NCI-H2107 (cell line): Measurements from ENCODE around the gene RAD9A.

ENCODE experiments used
- DNase-seq: peaks from one replicate; lab custom pipeline; 2025; lab: John Stamatoyannopoulos, UW

Gene RAD9A

GRCh38 chr11:67357831-67358670, 33.7 kb upstream of the RAD9A start:
- DNase-seq, result no peak

- no peak for DNase-seq
Observed at GRCh38 chr11:67364169-67364568, 27.6 kb upstream of the RAD9A start.

- DNase-seq, result no peak
Observed at GRCh38 chr11:67364783-67365722, 26.7 kb upstream of the RAD9A start.

GRCh38 chr11:67365736-67366444, 25.9 kb upstream of the RAD9A start:
- DNase-seq, result no peak

- DNase-seq, result no peak
Observed at GRCh38 chr11:67366546-67366945, 25.2 kb upstream of the RAD9A start.

- no peak for DNase-seq
Observed at GRCh38 chr11:67366961-67367760, 24.6 kb upstream of the RAD9A start.

- no peak for DNase-seq
Observed at GRCh38 chr11:67367761-67368227, 24.0 kb upstream of the RAD9A start.

- DNase-seq, result no peak
Observed at GRCh38 chr11:67368621-67369020, 23.2 kb upstream of the RAD9A start.

- no peak for DNase-seq
Observed at GRCh38 chr11:67369275-67369674, 22.5 kb upstream of the RAD9A start.

GRCh38 chr11:67369801-67370284, 21.9 kb upstream of the RAD9A start:
- peak; percentile 18 for DNase-seq

- no peak for DNase-seq
Observed at GRCh38 chr11:67370351-67371076, 21.3 kb upstream of the RAD9A start.

GRCh38 chr11:67371189-67371910, 20.4 kb upstream of the RAD9A start:
- DNase-seq, result no peak

- DNase-seq, result no peak
Observed at GRCh38 chr11:67371911-67372320, 19.9 kb upstream of the RAD9A start.

- no peak for DNase-seq
Observed at GRCh38 chr11:67372321-67372992, 19.3 kb upstream of the RAD9A start.

- DNase-seq, result no peak
Observed at GRCh38 chr11:67372993-67373647, 18.7 kb upstream of the RAD9A start, which contains the start of gene CLCF1. Gene CLCF1, minus strand, starts transcription at chr11:67373598. Its CDS starts 59 bp downstream, at chr11:67373539.

GRCh38 chr11:67373648-67374570, 17.9 kb upstream of the RAD9A start:
- DNase-seq, result no peak

GRCh38 chr11:67374571-67375281, 17.1 kb upstream of the RAD9A start:
- no peak for DNase-seq
